Measurements from ENCODE around the gene AKT2. TPM values are rescaled to one million over a fixed set of nuclear protein-coding genes. Genes with fewer than 3 reads are reported as not detected.
A peak's percentile ranks its signal among the peaks of the same experiment; 100 is the strongest.

AKT2 gene
- total RNA-seq, 1 experiment from 2014 or later, result 182 TPM

- BruUV-seq (replicated peaks), result no TSS peak
- intact Hi-C loops (cut with micrococcal nuclease; ENCODE audit: unreplicated experiment), result no loop called here
- no peaks in the 10 kb centered on the region for H3K4me1 Mint-ChIP-seq (ENCODE audit: low read depth, unreplicated experiment)
- no peaks in the 10 kb centered on the region for H3K27me3 Mint-ChIP-seq (ENCODE audit: unreplicated experiment)
- H3K9me3 Mint-ChIP-seq (ENCODE audit: low read depth, unreplicated experiment), result no peaks in the 10 kb centered on the region
- no peak for TF ChIP-seq CTCF (IDR thresholded peaks at IDR 0.05; ENCODE audit: unreplicated experiment)
- CTCF ChIA-PET, result no interaction called here
- peak overlapping the region; percentile 12 for H3K27ac Mint-ChIP-seq (ENCODE audit: unreplicated experiment)
- no peak overlapping the region for H3K4me3 Mint-ChIP-seq (ENCODE audit: low read depth, unreplicated experiment)
- DNase-seq, result no peak
- peaks cover 48% of the 10 kb centered on the region for H3K36me3 Mint-ChIP-seq (ENCODE audit: insufficient read depth, unreplicated experiment)
Measured at GRCh38 chr19:40266912-40267600, 18.1 kb downstream of the AKT2 start.

DNA sequence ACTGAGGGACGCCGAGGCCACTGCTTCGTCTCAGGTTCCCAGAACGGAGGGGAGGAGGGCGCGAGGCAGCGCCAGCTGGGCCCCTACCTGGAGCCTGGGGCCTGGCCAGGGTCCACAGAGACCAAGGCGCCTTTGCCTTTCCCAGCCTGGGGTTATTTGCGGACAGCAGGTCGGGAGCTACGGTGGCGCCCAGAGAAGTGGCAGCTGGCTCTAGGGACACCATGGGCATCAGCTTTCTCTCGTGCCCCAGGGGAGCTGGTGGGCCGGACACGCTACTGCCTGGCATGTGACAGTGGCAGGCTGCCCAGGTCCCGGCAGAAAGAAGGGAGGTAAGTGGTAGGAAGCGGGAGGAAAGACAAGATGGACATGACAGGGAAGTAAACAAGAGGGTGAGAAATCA is 19.0 kb downstream of the AKT2 start:
- Mint-ChIP-seq H3K9me3 (ENCODE audit: low read depth, unreplicated experiment) (no peaks in the 10 kb centered on the region), H3K4me1 (ENCODE audit: low read depth, unreplicated experiment) (no peaks in the 10 kb centered on the region), H3K27ac (ENCODE audit: unreplicated experiment) (no peak overlapping the region), H3K4me3 (ENCODE audit: low read depth, unreplicated experiment) (no peak overlapping the region), H3K36me3 (ENCODE audit: insufficient read depth, unreplicated experiment) (peaks cover 55% of the 10 kb centered on the region), H3K27me3 (ENCODE audit: unreplicated experiment) (no peaks in the 10 kb centered on the region)
- BruUV-seq (replicated peaks), result no TSS peak
- DNase-seq, result no peak
- CTCF ChIA-PET, result no interaction called here
- intact Hi-C loops (cut with micrococcal nuclease; ENCODE audit: unreplicated experiment), result no loop called here
- no peak for TF ChIP-seq CTCF (IDR thresholded peaks at IDR 0.05; ENCODE audit: unreplicated experiment)

GRCh38 chr19:40265763-40266099 is 19.4 kb downstream of the AKT2 start:
- H3K4me1 Mint-ChIP-seq (ENCODE audit: low read depth, unreplicated experiment), result no peaks in the 10 kb centered on the region
- no TSS peak for BruUV-seq (replicated peaks)
- H3K27me3 Mint-ChIP-seq (ENCODE audit: unreplicated experiment), result no peaks in the 10 kb centered on the region
- H3K4me3 Mint-ChIP-seq (ENCODE audit: low read depth, unreplicated experiment), result no peak overlapping the region
- no peak for DNase-seq
- peaks cover 55% of the 10 kb centered on the region for H3K36me3 Mint-ChIP-seq (ENCODE audit: insufficient read depth, unreplicated experiment)
- no peak for TF ChIP-seq CTCF (IDR thresholded peaks at IDR 0.05; ENCODE audit: unreplicated experiment)
- peak overlapping the region; percentile 13 for H3K27ac Mint-ChIP-seq (ENCODE audit: unreplicated experiment)
- no peaks in the 10 kb centered on the region for H3K9me3 Mint-ChIP-seq (ENCODE audit: low read depth, unreplicated experiment)
- intact Hi-C loops (cut with micrococcal nuclease; ENCODE audit: unreplicated experiment), result no loop called here
- CTCF ChIA-PET, result no interaction called here

DNA sequence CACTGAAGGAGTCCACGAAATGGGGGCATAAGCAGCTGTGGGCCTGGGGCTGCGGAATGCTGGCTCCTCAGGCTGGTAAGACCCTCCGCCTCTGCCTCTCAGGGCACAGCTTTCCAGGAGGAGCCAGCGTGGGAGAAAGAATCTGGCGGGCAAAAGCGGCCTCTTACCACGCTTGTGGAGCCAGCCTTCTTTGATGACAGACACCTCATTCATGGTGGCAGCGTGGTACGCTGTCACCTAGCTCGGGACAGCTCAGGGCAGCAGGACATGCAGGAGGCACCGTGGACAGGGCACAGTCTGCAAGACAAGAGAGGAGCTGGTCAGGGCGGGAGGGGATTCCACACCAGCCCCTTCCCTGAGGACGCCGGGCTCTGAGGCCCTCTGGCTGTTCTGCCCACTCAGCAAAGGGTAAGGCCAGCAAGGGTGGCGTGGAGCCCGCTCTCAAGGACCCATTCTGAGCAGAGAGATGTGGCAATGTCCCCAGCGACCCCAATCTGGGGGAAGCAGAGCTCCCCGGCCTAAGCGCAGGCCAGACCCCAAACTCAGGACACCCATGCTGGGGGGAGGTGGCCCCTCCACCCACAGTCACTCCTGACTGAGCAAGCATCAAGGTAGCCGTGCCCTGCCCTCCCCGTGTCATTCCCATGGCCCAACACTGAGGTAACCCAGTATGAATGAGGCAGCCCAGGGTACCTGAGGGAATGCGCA is 19.9 kb downstream of the AKT2 start:
- no TSS peak for BruUV-seq (replicated peaks)
- H3K4me1 Mint-ChIP-seq (ENCODE audit: low read depth, unreplicated experiment), result no peaks in the 10 kb centered on the region
- H3K27ac Mint-ChIP-seq (ENCODE audit: unreplicated experiment), result peak overlapping the region; percentile 13
- DNase-seq, result no peak
- intact Hi-C loops (cut with micrococcal nuclease; ENCODE audit: unreplicated experiment), result no loop called here
- no peaks in the 10 kb centered on the region for H3K27me3 Mint-ChIP-seq (ENCODE audit: unreplicated experiment)
- no peak for TF ChIP-seq CTCF (IDR thresholded peaks at IDR 0.05; ENCODE audit: unreplicated experiment)
- no peaks in the 10 kb centered on the region for H3K9me3 Mint-ChIP-seq (ENCODE audit: low read depth, unreplicated experiment)
- CTCF ChIA-PET, result no interaction called here
- peaks cover 54% of the 10 kb centered on the region for H3K36me3 Mint-ChIP-seq (ENCODE audit: insufficient read depth, unreplicated experiment)
- no peak overlapping the region for H3K4me3 Mint-ChIP-seq (ENCODE audit: low read depth, unreplicated experiment)
